SK-N-SH (cell line): ENCODE measurements around the gene ZNF776. TPM values are rescaled to one million over a fixed set of nuclear protein-coding genes. Genes with fewer than 3 reads are reported as not detected.

Source experiments
- CTCF ChIA-PET: fragments of 300-600, 350-600 bp; formaldehyde crosslinking; extraction: SDS; loops from one replicate; lab custom pipeline; 2021; lab: Yijun Ruan, JAX
- POLR2A ChIA-PET: fragments of 350-600 bp; sonication (Branson Sonifier 250); formaldehyde crosslinking; extraction: SDS; loops from one replicate; lab custom pipeline; 2020; ENCODE audit warnings: antibody characterized with exemption, inconsistent platforms; lab: Yijun Ruan, JAX
- DNase-seq: peaks from one replicate; pipeline ENCODE4 v3.0.0; 2012
- H2AFZ ChIP-seq: fragments of 200-600 bp; sonication (generic); 2 replicates; pipeline ENCODE4 v1.8.1; 2016; ENCODE audit warnings: antibody characterized with exemption, mild to moderate bottlenecking, low read depth
- H3F3A ChIP-seq: fragments of 200-600 bp; sonication (generic); replicated peaks from 2 replicates; pipeline ENCODE3; 2016; ENCODE audit warnings: antibody characterized with exemption, mild to moderate bottlenecking; ENCODE audit not compliant: insufficient read depth
- H3K27ac ChIP-seq, 2 experiments: fragments of 200-500 bp in 1 of 2; fragments of 200-600 bp in 1 of 2; sonication (Bioruptor generic) in 1 of 2; sonication (generic), shearing (Covaris generic) in 1 of 2; 2 replicates each; pipeline versions ENCODE4 v1.5.1 to v1.6.1; 2014 to 2016; ENCODE audit warnings: low read depth in 2 of 2, inconsistent platforms in 1 of 2, low read length in 1 of 2, mild to moderate bottlenecking in 1 of 2, mixed read lengths in 1 of 2
- H3K27me3 ChIP-seq: fragments of 200-600 bp; sonication (generic), shearing (Covaris generic); 2 replicates; pipeline ENCODE4 v1.6.1; 2016; ENCODE audit warnings: mixed run types; ENCODE audit not compliant: insufficient read depth
- H3K36me3 ChIP-seq, 2 experiments: fragments of 200-500 bp in 1 of 2; fragments of 200-600 bp in 1 of 2; sonication (Bioruptor generic) in 1 of 2; sonication (generic) in 1 of 2; replicated peaks in 1 of 2; 2 replicates each; pipeline versions ENCODE3 to v1.5.1; 2014 to 2016; ENCODE audit warnings: low read length in 1 of 2, mild to moderate bottlenecking in 1 of 2; ENCODE audit not compliant: insufficient read depth in 2 of 2, control insufficient read depth in 1 of 2
- H3K4me1 ChIP-seq, 2 experiments: fragments of 200-500 bp in 1 of 2; fragments of 200-600 bp in 1 of 2; sonication (Bioruptor generic) in 1 of 2; sonication (generic), shearing (Covaris generic) in 1 of 2; 2 replicates each; pipeline versions ENCODE4 v1.5.1 to v1.6.1; 2014 to 2016; ENCODE audit warnings: low read depth in 1 of 2, low read length in 1 of 2, mixed run types in 1 of 2; ENCODE audit not compliant: insufficient read depth in 2 of 2, control insufficient read depth in 1 of 2
- H3K4me2 ChIP-seq: fragments of 200-600 bp; sonication (generic), shearing (Covaris generic); 2 replicates; pipeline ENCODE4 v1.6.1; 2017; ENCODE audit warnings: mixed run types
- H3K4me3 ChIP-seq, 2 experiments: fragments of 200-500 bp in 1 of 2; fragments of 200-600 bp in 1 of 2; sonication (Bioruptor generic) in 1 of 2; sonication (generic), shearing (Covaris generic) in 1 of 2; 2 replicates each; pipeline versions ENCODE4 v1.5.1 to v1.8.1; 2014 to 2016; ENCODE audit warnings: low read depth in 2 of 2, inconsistent platforms in 1 of 2, low read length in 1 of 2, mild to moderate bottlenecking in 1 of 2, mixed read lengths in 1 of 2, moderate library complexity in 1 of 2
- H3K79me2 ChIP-seq: fragments of 200-600 bp; sonication (generic); 2 replicates; pipeline ENCODE4 v1.8.1; 2017; ENCODE audit warnings: mild to moderate bottlenecking; ENCODE audit not compliant: insufficient read depth
- H3K9ac ChIP-seq: fragments of 200-600 bp; sonication (generic); 2 replicates; pipeline ENCODE4 v1.6.1; 2017; ENCODE audit warnings: mixed run types
- H3K9me2 ChIP-seq: fragments of 200-600 bp; sonication (generic); 2 replicates; pipeline ENCODE4 v1.6.1; 2017; ENCODE audit warnings: mixed run types
- H3K9me3 ChIP-seq: fragments of 200-600 bp; sonication (generic); 2 replicates; pipeline ENCODE4 v1.6.1; 2017; ENCODE audit warnings: mixed run types, mild to moderate bottlenecking, moderate library complexity
- H4K20me1 ChIP-seq: fragments of 200-600 bp; sonication (generic); 2 replicates; pipeline ENCODE4 v1.6.1; 2017; ENCODE audit warnings: mild to moderate bottlenecking, mixed run types; ENCODE audit not compliant: insufficient read depth
- EZH2phosphoT487 ChIP-seq: fragments of 200-600 bp; sonication (generic); IDR thresholded peaks from 2 replicates; pipeline ENCODE4 v1.6.1; 2017; ENCODE audit warnings: low read depth, mixed run types, mild to moderate bottlenecking, antibody characterized with exemption, moderate library complexity, borderline replicate concordance
- FOXM1 ChIP-seq: IDR thresholded peaks from 2 replicates; pipeline ENCODE4 v1.4.0; 2012; ENCODE audit warnings: low read depth, mild to moderate bottlenecking
- GATA2 ChIP-seq: sonication (generic); formaldehyde crosslinking; IDR thresholded peaks from 2 replicates; pipeline ENCODE4 v1.5.0; 2020; ENCODE audit warnings: mild to moderate bottlenecking, missing genetic modification reagents
- MXI1 ChIP-seq: IDR thresholded peaks from 2 replicates; pipeline ENCODE4 v1.6.1; 2012; ENCODE audit warnings: mild to moderate bottlenecking, low read depth, low read length, improper control_type of control experiment
- NFIC ChIP-seq: IDR thresholded peaks from 2 replicates; pipeline ENCODE4 v1.4.0; 2012; ENCODE audit warnings: borderline replicate concordance
- RFX5 ChIP-seq: IDR thresholded peaks from 2 replicates; pipeline ENCODE4 v1.6.1; 2012; ENCODE audit warnings: mild to moderate bottlenecking, improper control_type of control experiment, low read length
- SIN3A ChIP-seq: IDR thresholded peaks from 2 replicates; pipeline ENCODE4 v1.6.1; 2012; ENCODE audit warnings: low read depth, mild to moderate bottlenecking, low read length, moderate library complexity, borderline replicate concordance
- SMC3 ChIP-seq: IDR thresholded peaks from 2 replicates; pipeline ENCODE4 v1.6.1; 2012; ENCODE audit warnings: low read depth, low read length, improper control_type of control experiment
- TEAD4 ChIP-seq: IDR thresholded peaks from 2 replicates; pipeline ENCODE4 v1.4.0; 2012; ENCODE audit warnings: mild to moderate bottlenecking, borderline replicate concordance; ENCODE audit not compliant: insufficient read depth
- USF2 ChIP-seq: fragments of 150-350 bp; IDR thresholded peaks from 2 replicates; pipeline ENCODE4 v1.6.1; 2017; ENCODE audit warnings: antibody characterized with exemption, low read length, low read depth, borderline replicate concordance
- YY1 ChIP-seq: IDR thresholded peaks from 2 replicates; pipeline ENCODE4 v1.4.0; 2012; ENCODE audit warnings: low read depth, mild to moderate bottlenecking
- WGBS: methylation state at CpG from one replicate; pipeline ENCODE4 v1.1.6; 2017; ENCODE audit warnings: low lambda C conversion rate; 5-methylcytosine and 5-hydroxymethylcytosine counted together
- polyA plus RNA-seq, 3 experiments: library from polyadenylated mRNA; depleted of rRNA; stranded (reverse); fragments of >200 nt; gene quantifications; 2 replicates each; pipeline ENCODE4 v1.2.3, GENCODE V29; 2012
- TF ChIP-seq, protein P1 (sequence below): IDR thresholded peaks from 2 replicates; pipeline ENCODE4 v1.6.1; 2012; ENCODE audit warnings: mild to moderate bottlenecking, low read depth, low read length, moderate library complexity
- TF ChIP-seq, protein P2 (sequence below): fragments of 150-350 bp; IDR thresholded peaks from 2 replicates; pipeline ENCODE4 v1.6.1; 2016; ENCODE audit warnings: mild to moderate bottlenecking, low read depth, low read length
- TF ChIP-seq, protein P3 (sequence below): IDR thresholded peaks from 2 replicates; pipeline ENCODE4; 2012

The ZNF776 gene
- polyA plus RNA-seq, 1 of the 3 experiments (the other 2 are of a cell fraction): 7.5 TPM

GRCh38 chr19:57719424-57719823, 27.2 kb upstream of the ZNF776 start:
- CTCF ChIA-PET: no interaction called here

DNA sequence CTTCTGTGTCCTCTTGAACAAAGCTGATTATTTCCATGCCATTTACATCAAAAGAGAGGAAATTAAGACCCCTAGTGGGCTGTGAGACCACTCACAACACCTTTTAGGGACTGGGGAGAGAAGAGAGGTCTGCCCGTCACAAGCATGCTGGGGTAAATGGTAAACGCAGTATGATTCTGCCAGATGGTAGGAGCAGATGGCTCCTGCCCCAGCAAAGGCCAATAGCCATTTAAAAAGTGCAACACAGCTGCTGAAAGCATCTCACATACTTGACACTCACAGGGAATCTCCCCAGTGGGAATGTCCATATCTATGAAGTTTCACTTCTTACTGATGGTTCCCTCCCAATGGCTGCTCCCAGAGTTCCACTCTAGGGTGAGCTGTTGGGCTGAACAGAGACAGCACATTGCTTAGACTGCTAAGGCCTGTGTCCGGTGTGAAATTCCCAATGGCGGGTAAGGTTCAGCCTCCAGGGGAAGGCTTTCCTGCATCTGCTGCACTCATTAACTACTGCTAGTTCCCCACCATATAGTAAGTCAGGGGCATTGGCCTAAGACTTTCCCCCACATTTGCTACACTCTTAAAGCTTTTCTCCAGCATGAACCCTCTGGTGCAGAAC, 26.6 kb upstream of the ZNF776 start:
- H3K27ac ChIP-seq: no peak overlapping the region
- H3K9ac ChIP-seq: no peak overlapping the region
- WGBS: 93% methylated on average over 3 of the region's 4 CpGs
- H2AFZ ChIP-seq: no peak overlapping the region
- ChIA-PET CTCF (no interaction called here), POLR2A (no interaction called here)
- H3K9me2 ChIP-seq: no peaks in the 10 kb centered on the region
- no peaks in the 10 kb centered on the region for H3K4me1 ChIP-seq
- peaks cover 4% of the 10 kb centered on the region; the same call in 1 of the 2 replicates for H3K9me3 ChIP-seq
- no peaks in the 10 kb centered on the region for H4K20me1 ChIP-seq
- no peaks in the 10 kb centered on the region for H3K27me3 ChIP-seq
- H3F3A ChIP-seq: no peaks in the 10 kb centered on the region
- no peaks in the 10 kb centered on the region; the same call in 1 of the 2 replicates for H3K79me2 ChIP-seq
- no peak for DNase-seq
- no peak overlapping the region for H3K4me2 ChIP-seq
- H3K36me3 ChIP-seq: peaks cover 0 to 17% of the 10 kb centered on the region in 2 experiments
- no peak overlapping the region; a peak in 1 of 4 replicates for H3K4me3 ChIP-seq
- TF ChIP-seq SIN3A (no peak), GATA2 (CRISPR knock-in tag) (no peak), SMC3 (no peak), MXI1 (no peak), TEAD4 (no peak), RFX5 (no peak), USF2 (no peak), YY1 (no peak), EZH2phosphoT487 (no peak)
- TF ChIP-seq, protein P1, sequence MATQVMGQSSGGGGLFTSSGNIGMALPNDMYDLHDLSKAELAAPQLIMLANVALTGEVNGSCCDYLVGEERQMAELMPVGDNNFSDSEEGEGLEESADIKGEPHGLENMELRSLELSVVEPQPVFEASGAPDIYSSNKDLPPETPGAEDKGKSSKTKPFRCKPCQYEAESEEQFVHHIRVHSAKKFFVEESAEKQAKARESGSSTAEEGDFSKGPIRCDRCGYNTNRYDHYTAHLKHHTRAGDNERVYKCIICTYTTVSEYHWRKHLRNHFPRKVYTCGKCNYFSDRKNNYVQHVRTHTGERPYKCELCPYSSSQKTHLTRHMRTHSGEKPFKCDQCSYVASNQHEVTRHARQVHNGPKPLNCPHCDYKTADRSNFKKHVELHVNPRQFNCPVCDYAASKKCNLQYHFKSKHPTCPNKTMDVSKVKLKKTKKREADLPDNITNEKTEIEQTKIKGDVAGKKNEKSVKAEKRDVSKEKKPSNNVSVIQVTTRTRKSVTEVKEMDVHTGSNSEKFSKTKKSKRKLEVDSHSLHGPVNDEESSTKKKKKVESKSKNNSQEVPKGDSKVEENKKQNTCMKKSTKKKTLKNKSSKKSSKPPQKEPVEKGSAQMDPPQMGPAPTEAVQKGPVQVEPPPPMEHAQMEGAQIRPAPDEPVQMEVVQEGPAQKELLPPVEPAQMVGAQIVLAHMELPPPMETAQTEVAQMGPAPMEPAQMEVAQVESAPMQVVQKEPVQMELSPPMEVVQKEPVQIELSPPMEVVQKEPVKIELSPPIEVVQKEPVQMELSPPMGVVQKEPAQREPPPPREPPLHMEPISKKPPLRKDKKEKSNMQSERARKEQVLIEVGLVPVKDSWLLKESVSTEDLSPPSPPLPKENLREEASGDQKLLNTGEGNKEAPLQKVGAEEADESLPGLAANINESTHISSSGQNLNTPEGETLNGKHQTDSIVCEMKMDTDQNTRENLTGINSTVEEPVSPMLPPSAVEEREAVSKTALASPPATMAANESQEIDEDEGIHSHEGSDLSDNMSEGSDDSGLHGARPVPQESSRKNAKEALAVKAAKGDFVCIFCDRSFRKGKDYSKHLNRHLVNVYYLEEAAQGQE: no peak
- TF ChIP-seq, protein P2, sequence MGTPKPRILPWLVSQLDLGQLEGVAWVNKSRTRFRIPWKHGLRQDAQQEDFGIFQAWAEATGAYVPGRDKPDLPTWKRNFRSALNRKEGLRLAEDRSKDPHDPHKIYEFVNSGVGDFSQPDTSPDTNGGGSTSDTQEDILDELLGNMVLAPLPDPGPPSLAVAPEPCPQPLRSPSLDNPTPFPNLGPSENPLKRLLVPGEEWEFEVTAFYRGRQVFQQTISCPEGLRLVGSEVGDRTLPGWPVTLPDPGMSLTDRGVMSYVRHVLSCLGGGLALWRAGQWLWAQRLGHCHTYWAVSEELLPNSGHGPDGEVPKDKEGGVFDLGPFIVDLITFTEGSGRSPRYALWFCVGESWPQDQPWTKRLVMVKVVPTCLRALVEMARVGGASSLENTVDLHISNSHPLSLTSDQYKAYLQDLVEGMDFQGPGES: no peak
- TF ChIP-seq, protein P3, sequence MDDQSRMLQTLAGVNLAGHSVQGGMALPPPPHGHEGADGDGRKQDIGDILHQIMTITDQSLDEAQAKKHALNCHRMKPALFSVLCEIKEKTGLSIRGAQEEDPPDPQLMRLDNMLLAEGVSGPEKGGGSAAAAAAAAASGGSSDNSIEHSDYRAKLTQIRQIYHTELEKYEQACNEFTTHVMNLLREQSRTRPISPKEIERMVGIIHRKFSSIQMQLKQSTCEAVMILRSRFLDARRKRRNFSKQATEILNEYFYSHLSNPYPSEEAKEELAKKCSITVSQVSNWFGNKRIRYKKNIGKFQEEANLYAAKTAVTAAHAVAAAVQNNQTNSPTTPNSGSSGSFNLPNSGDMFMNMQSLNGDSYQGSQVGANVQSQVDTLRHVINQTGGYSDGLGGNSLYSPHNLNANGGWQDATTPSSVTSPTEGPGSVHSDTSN: no peak

More at GRCh38 chr19:57719424-57719823, 27.2 kb upstream of the ZNF776 start:
- Histone ChIP-seq H3K36me3 (peaks cover 0 to 22% of the 10 kb centered on the region in 2 experiments), H3K4me2 (no peak overlapping the region), H3K9me2 (no peaks in the 10 kb centered on the region), H4K20me1 (no peaks in the 10 kb centered on the region), H3K27ac (no peak overlapping the region), H3K4me1 (no peaks in the 10 kb centered on the region), H3K9me3 (peaks cover 4% of the 10 kb centered on the region; the same call in 1 of the 2 replicates), H3K27me3 (no peaks in the 10 kb centered on the region), H3F3A (no peaks in the 10 kb centered on the region), H2AFZ (no peak overlapping the region), H3K79me2 (no peaks in the 10 kb centered on the region; the same call in 1 of the 2 replicates), H3K9ac (no peak overlapping the region), H3K4me3 (no peak overlapping the region)
- POLR2A ChIA-PET: no interaction called here
- no peak for TF ChIP-seq GATA2 (CRISPR knock-in tag)
- no peak for TF ChIP-seq NFIC
- TF ChIP-seq FOXM1: no peak
- no peak for TF ChIP-seq USF2
- no peak for DNase-seq
